ENCODE data around the gene SYMPK.
"Not testable (repeated sequence)": the region's sequence is repeated elsewhere in the genome, so short reads cannot be mapped to it uniquely, and the experiment has no call there.

The SYMPK gene

GRCh38 chr19:45800070-45800553, 62.8 kb downstream of the SYMPK start:
- DNase-seq = peak; percentile 68

- not testable (repeated sequence) for DNase-seq
These were observed 63.4 kb downstream of the SYMPK start for GRCh38 chr19:45799541-45799940.

GRCh38 chr19:45798995-45799517, 63.9 kb downstream of the SYMPK start:
- DNase-seq = peak; percentile 84

- no peak for DNase-seq
These were observed 68.3 kb downstream of the SYMPK start for GRCh38 chr19:45794627-45795026.

- DNase-seq = no peak
These were observed 69.1 kb downstream of the SYMPK start for GRCh38 chr19:45793876-45794275.

GRCh38 chr19:45793178-45793564, 69.8 kb downstream of the SYMPK start:
- DNase-seq = no peak

GRCh38 chr19:45792470-45793177, 70.3 kb downstream of the SYMPK start, which contains the start of gene DMWD:
Gene DMWD, minus strand, starts transcription at chr19:45792845. Its CDS starts 89 bp downstream, at chr19:45792756.
- peak; percentile 98 for DNase-seq

- no peak for DNase-seq
These were observed 71.0 kb downstream of the SYMPK start for GRCh38 chr19:45791744-45792469.

- no peak for DNase-seq
These were observed 72.0 kb downstream of the SYMPK start for GRCh38 chr19:45790942-45791341.

GRCh38 chr19:45789035-45789786, 73.7 kb downstream of the SYMPK start:
- DNase-seq = no peak

GRCh38 chr19:45786533-45786894, 76.4 kb downstream of the SYMPK start:
- DNase-seq = no peak

GRCh38 chr19:45785781-45786532, 77.0 kb downstream of the SYMPK start:
- DNase-seq = no peak

GRCh38 chr19:45785097-45785496, 77.8 kb downstream of the SYMPK start:
- DNase-seq = no peak

GRCh38 chr19:45784096-45784495, 78.9 kb downstream of the SYMPK start:
- no peak for DNase-seq

- DNase-seq = peak; percentile 89
These were observed 79.8 kb downstream of the SYMPK start for GRCh38 chr19:45782820-45783785.

- peak; percentile 48 for DNase-seq
These were observed 80.7 kb downstream of the SYMPK start, which contains the start of gene DMPK for GRCh38 chr19:45782162-45782691. Gene DMPK, minus strand, starts transcription at chr19:45782490. Its CDS starts 138 bp downstream, at chr19:45782352.

GRCh38 chr19:45781214-45782161, 81.5 kb downstream of the SYMPK start:
- peak; percentile 49 for DNase-seq

GRCh38 chr19:45780448-45781213, 82.3 kb downstream of the SYMPK start:
- DNase-seq = no peak

GRCh38 chr19:45780146-45780447, 82.8 kb downstream of the SYMPK start:
- no peak for DNase-seq
